HG03439 (cell line): ENCODE data around the gene PPY.
"Not testable (repeated sequence)": the region's sequence is repeated elsewhere in the genome, so short reads cannot be mapped to it uniquely, and the experiment has no call there.

Source experiments
- ATAC-seq: cut with Tn5 transposase; IDR thresholded peaks from one replicate; pipeline ENCODE4 v1.9.1; 2021; ENCODE audit warnings: mild to moderate bottlenecking, moderate library complexity; ENCODE audit not compliant: unreplicated experiment

PPY gene, protein sequence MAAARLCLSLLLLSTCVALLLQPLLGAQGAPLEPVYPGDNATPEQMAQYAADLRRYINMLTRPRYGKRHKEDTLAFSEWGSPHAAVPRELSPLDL

DNA sequence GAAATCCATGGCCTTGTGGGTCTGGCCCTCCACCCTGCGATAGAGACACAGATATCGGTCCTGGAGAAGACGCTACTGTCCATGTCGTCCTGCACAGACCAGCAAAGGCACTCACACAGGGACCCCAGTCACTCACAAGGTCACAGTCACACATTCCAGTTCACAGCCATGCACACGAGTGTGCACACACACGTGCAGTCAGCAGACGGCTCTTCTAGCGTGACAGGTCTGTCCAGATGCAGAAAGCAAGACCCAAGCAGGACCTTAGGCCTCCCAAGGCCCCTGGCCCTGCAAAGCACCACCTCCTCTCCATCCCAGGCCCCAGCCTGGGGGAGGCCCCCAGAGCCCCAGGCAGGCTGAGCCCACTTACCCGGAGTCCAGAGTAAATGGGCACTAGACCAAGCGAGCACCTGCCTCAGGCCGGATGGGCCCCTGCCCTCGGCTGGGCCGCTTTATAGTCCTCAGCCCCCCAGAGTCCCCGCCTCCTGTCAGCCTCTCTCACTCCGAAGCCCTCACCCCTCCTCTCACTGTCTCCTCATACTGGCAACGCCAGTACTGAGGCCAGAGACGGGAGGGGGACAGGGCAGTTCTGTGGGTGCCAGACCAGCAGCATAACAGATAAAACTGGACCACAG lies at the start of gene PPY:
Gene PPY (minus strand): TSS at position 426 of the 635 bp plus-strand sequence. CDS start 822 bp downstream, outside the sequence.
- ATAC-seq = no peak

DNA sequence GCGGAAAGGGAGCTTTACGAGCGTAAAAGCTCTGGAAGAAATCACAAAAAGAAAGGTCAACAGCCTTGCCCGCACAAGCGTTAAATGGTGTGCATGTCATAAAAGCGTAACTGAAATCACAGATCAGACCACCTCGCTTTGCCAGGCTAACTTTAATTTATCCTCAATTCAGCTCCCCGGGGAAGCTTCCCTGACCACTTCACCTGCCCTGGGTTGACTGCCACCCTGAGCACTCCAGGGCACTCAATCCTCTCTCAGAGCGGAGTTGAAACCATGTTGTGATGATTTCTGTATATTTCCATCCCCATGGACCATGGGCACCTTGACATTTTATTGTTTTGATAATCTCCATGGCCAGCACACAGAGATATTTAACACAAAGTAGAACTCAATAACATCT lies 46.0 kb upstream of the PPY start:
- ATAC-seq = no peak

DNA sequence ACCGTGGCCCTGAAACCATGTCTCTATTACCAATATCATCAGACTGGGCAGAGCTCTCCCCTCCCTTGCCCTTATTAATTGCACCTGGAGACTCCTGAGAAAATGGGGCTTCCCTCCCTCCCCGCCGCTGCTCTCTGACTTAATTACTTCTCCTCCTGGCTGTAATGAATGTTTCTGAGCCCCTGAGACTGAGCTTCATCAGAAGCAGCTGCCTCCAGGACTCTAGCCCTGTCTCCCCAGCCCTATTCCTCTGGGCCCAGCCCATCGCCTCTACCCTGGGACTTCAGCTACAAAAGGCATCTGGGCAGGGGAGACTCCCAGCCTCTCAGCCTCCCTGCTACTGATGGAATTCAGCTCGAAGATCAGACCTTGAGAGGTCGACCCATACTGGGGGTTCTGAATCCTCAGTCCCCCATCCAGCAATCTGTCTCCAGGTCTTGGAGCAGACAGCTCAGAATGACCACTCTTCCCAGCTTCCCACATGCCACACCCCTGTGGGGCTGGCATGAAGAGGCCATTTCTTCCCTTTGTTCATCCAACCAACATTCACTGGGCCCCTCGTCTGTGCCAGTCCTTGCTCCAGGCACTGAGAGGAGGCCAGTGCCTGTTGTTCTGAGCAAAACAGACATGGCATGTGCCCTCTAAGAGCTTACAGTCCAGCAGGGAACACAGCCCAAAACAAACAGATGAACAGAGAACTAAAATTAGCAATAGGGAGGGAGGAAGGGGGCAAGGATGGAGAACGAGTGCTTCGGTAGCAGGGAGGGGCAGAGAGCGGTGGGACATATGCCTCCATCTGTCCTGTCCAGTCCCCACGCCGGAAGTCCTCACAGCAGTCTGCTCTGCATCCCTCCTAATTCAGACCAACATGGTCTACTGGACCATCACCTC lies 45.1 kb upstream of the PPY start:
- no peak for ATAC-seq

DNA sequence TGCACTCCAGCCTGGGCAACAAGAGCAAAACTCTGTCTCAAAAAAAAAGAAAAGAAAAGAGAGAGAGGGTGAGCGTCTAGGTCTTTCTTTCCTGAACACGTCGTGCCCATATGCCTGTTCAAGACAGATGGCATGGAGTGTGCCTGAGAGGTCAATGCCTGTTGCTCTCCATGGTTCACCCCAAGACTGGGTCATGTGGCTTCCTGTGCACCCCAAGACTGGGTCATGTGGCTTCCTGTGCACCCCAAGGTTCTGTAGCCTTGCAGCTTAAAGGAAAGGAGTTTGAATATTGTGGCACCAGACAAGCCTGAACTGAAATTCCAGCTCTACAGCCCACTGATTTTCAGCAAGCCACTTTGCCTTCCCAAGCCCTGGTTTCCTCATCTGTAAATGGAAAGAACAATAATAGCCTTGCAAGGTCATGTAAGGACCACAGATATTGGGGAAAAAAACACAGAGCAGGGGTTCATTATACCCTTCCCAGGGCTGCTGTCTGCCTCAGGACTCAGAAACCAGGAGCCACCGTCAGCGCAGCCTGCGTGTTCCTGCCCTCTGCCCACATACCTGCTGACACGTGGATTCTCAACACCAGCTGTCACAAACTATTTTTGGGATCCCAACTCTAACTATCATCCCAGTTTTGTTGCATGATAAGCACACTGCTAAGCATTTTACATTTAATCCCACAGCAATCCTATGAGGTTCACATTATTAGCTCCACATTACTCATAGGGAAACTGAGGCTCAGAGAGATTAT lies 44.1 kb upstream of the PPY start:
- no peak for ATAC-seq

DNA sequence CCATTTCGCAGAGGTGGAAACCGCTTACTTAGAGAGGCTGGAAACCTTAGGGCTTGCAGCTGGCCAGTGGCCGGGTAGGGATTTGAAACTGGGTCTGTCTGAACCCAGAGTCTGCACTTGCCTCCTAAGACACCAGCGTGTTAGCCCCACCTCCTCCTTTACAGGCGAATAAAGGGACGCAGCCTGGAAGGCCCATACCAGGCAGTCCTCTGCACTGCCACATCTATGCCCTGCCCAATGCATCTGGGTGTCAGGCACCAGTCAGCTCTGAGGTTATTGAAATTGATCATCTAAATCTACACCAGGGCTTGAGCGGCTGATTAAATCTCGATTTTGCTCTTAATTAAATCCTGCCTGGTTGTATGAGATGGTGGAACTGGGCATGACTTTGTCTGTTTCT lies 42.2 kb upstream of the PPY start:
- no peak for ATAC-seq

DNA sequence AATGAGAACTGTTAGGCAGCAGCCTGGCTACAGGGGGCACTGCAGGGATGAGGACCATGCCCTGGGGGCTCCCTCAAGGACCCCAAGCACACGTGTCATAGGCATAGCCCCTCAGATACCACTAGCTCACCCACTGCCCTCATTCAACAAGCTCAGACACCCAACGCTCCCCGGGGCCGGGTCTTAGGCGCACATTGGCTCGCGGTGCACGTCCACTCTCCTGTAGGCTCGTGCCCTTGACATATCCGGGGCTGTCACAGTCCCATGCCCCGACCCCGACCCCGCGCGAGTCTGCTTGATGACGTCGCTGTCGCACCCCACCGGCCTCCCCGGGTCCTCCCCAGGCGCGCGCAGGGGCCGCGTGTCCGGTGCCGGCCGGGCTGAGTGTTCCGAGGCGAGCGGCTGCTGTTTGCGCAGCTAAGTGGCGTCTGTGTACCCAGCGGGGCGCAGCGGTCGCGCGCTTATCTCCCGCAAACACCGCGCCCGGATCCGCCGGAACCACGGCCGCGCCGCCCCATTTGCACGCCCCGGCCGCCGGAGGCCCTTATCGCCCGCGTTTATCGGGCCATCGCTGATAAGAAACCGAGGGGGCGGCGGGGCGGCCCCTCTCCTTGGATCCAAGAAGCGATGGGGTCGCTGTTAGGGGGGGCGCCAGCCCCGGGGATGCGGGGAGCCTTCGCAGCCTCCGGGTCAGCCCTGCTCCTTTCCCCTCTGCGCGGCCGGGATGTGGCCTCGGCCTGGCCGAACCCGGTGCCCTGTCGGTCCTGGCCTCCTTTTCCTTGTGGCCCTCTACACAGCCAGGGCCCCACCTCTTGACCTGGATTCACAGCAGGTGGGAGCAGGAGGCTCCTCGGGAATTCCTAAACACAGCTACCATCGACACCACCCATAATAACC lies 41.5 kb upstream of the PPY start:
- no peak for ATAC-seq

DNA sequence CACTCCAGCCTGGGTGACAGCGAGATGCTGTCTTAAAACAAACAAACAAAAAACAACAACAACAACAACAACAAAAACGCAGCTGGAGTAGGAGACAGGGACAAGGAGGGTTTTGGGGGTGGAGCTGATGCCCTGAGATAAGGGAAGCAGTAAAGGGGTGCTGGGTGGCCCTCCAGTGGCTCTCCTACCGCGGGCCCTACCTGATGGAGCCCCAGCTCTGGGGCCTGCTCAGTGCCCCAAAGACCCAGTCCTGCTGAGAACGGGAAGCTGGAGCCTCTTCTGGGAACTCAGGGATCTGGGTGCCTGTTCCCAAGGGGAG lies 40.9 kb upstream of the PPY start:
- no peak for ATAC-seq

DNA sequence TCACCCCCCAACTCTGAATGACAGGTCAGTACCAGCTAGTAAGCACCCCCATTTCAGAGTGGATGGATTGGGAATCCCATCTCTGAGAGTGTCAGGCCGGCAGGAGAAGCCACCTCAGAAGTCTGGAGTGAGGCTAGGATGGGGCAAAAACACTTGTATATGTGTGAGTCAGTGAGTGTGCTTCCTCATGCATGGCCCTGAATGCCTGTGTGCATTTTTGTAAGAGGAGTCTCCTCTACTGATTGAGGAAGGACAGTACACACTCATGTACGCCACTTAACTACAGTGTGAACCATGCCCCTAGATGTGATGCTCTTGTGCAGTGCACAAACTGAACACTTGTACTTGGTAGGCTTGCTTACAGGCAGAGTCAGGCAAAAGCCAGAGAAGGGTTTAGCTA lies 39.9 kb upstream of the PPY start:
- no peak for ATAC-seq

DNA sequence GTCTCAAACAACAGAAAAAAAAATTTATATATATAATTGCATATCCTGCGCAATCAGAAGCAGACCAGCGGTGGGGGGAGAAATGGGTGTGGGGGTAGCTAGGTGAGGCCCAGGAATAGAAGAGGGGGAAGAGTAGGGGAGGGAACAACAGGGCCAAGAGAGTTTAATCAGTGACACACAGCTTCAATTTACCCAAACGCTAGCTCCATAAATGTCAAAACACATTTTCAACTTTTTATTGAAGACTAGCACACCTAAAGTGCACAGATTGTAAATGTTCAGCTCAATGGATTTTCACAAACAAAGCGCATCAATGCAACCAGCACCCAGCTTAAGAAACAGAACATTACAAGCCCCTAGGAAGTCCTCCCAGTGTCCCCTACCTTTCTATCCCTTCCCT lies 37.4 kb upstream of the PPY start:
- no peak for ATAC-seq

DNA sequence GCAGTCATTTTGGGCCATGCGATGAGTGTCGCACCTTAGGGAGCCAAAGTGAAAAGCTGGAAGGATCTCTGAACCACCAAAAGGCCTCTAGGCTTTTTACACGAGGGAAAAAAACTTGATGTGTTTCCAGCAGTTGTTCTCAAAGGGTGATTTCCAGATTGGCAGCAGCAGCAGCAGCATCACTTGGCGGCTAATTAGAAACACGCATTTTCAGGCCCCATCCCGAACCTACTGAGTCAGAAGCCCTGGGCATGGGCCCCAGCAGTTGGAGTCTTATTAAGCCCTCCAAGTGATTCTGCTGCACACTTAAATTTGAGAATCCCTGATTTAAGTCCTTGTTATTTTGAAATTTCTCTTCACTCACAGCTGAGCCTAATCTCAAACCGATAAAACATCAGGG lies 36.7 kb upstream of the PPY start:
- no peak for ATAC-seq

DNA sequence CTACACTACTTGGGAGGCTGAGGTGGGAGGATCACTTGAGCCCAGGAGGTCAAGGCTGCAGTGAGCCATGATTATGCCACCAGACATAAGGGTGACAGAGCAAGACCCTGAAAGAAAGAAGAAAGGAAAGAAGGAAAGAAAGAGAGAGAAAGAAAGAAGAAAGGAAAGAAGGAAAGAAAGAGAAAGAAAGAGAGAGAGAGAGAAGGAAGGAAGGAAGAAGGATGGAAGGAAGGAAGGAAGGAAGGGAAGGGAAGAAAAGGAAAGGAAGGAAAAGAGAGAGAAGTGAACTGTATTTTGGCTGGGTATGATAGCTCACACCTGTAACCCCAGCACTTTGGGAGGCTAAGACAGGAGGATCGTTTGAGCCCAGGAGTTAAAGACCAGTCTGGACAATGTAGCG lies 35.8 kb upstream of the PPY start:
- no peak for ATAC-seq

DNA sequence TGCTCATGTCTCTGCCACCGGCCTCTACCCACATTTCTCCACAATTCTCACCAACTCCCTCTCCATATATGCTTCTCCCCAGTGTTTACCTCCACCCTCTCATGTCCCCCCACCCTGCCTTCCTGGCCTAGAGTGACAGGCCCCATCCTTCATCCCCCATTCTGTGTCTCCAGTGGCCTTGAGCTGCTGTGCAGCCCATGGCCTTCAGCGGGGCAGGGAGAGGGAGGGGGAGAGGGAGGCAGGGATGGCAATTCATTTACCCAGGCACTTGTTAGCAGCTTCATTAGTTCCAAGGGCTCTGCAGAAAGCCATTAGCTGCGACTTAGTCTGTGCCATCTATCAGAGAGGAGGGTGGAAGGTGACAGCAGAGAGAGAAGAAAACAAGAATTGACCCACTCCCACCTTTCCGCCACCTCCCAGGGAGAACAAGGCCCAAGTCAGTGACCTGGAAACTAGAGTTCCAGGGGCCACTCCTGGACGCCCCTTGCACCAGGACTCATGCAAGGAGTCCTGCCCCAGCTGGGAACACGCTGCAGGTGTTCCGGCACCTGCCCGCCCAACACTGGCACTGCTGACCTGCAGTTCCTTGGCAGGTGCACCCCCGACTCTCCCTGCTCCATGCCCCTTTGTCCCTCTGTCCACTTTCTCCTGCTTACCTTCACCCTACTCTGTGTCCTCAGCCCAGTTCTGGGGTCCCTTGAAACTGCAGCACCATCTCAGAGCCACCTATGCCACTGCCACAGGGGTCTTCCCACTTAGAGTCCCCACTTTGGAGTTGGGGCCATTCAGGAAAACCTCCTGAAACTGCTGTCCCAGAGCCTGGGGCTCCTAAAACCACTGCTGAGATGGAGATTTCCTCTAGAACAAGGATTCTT lies 34.9 kb upstream of the PPY start:
- no peak for ATAC-seq

DNA sequence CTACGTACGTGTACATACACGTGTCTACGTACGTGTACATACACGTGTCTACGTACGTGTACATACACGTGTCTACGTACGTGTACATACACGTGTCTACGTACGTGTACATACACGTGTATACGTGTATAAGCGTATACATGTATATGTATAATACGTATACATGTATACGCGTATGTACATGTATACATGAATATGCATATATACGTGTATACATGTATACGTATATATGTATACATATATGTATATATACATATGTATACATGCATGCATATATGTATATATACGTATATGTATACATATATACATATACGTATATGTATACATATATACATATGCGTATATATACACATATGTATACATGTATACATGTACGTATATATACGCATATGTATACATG lies 33.6 kb upstream of the PPY start:
- no peak for ATAC-seq

DNA sequence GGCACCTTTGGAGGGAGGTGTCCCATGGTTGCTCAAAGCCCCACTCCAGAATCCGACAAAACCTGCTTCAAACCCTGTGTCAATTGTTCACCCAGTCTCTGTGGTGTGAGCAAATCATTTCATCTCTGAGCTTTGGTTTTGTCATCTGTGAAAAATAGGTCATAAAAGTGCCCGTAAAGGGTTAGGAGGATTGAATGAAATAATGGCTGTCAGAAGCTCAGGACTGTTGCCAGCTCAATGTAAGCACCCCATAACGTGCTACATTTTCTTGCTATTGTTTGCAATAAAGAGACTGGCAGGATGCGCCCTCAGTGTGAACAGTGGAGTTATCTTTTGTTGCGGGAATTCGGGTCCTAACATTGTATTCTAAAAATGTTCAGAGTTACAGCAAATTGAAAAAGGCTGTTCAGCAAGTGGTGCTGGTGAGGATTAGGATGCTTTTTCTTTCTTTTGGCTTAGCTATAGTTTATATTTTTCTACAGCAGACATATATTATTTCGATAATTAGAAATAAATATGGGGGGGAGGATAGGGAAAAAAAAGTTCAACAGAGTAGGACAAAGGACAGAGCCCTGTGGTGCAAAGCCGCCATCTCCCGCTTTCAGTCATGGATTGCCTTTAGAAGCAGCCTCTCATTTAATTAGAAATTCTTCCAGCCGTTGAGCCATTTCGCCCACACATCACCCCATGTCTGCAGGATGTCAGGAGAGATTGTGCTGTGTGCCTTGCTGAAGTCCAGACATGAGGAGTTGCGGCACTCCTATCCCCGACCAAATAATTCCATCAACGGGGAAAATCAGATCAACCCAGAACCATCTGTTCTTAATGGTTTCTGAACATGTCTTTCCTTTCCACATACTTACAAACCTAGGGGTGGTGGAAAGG lies 32.3 kb upstream of the PPY start:
- ATAC-seq = no peak

DNA sequence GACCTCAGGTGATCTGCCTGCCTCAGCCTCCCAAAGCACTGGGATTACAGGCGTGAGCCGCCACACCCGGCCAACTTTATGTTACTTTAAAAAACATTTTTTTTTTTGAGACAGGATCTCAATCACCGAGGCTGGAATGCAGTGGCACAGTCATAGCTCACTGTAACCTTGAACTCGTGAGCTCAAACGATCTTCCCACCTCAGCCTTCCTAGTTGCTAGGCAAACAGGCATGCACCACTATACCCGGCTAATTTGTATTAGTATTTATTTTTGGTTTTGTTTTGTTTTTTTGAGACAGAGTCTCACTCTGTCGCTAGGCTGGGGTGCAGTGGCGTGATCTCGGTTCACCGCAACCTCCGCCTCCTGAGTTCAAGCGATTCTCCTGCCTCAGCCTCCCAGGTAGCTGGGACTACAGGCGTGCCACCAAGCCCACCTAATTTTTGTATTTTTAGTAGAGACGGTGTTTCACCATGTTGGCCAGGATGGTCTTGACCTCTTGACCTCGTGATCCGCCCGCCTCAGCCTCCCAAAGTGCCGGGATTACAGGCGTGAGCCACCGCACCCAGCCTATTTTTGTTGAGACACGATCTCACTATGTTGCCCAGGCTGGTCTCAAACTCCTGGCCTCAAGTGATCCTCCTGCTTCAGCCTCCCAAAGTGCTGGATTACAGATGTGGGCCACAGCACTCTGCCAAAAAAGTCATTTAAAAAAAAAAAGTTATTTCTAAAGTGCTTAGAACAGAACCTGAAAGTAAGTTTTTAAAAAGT lies 30.4 kb upstream of the PPY start:
- not testable (repeated sequence) for ATAC-seq

DNA sequence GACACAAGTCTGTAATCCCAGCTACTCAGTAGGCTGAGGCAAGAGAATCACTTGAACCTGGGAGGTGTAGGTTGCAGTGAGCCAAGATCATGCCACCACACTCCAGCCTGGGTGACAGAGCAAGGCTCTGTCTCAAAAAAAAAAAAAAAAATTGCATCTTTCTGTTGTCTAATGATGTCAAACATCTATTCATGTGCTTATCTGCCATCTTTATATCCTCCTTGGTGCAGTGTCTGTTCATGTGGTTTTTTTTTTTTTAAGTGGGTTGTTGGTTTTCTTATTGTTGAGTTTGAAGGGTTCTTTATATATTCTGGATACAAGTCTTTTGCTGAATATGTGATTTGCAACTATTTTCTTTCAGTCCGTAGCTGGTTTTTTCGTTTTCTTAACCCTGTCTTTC lies 29.2 kb upstream of the PPY start:
- ATAC-seq = not testable (repeated sequence)

DNA sequence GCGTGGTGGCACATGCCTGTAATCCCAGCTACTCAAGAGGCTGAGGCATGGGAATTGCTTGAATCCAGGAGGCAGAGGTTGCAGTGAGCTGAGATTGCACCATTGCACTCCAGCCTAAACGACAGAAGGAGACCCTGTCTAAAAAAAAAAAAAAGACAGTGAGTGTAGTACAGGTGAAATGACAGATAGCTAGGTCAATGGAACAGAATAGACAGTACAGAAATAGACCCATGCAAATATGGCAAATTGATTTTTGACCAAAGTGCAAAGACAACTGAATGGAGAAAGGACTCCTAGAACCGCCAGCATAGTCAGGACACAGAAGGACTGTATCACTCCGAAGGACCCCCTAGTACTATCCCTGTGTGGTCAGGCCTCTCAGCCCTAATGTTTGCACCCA lies 28.1 kb upstream of the PPY start:
- no peak for ATAC-seq

DNA sequence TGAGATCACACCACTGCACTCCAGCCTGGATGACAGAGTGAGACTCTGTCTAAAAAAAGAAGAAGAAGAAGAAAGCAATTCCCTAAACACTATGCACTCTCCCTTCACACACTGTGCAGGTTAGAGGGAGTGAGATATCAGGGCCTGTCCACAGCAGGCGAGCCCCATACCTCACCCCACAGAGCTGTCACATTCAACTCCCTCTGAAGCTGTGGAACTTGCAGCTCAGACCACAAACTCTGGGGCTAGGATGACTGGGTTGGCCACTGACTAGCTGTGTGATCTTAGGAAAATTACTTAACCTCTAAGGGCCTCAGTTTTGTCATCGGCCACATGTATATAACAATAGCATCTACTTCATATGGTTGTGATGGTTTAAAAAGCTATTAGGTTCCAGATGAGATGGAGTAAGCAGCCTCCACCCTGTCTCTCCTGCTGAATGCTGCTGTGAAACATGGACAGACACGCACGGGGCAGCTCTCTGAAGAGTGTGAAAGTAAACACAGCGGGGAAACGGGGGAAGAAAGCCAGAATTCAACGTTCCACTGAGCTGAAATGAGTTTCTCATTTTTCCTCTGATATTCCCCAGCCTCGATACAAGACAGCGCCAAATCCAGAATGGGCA lies 25.1 kb upstream of the PPY start:
- ATAC-seq = no peak
